HTR-8/SVneo (cell line): ENCODE measurements around the gene NT5DC4.

Experiments used
- DNase-seq: peaks from one replicate; pipeline ENCODE4 v3.0.0; 2011; ENCODE audit warnings: low spot score, mixed read lengths; ENCODE audit not compliant: insufficient read length
- FAIRE-seq: peaks from 2 replicates; lab custom pipeline; 2011; peaks lifted over from hg19 to GRCh38; lab: Jason Lieb, UNC

Gene NT5DC4

GRCh38 chr2:112776113-112776512 lies 55.3 kb downstream of the NT5DC4 start:
- DNase-seq (no peak), FAIRE-seq (no peak)

DNA sequence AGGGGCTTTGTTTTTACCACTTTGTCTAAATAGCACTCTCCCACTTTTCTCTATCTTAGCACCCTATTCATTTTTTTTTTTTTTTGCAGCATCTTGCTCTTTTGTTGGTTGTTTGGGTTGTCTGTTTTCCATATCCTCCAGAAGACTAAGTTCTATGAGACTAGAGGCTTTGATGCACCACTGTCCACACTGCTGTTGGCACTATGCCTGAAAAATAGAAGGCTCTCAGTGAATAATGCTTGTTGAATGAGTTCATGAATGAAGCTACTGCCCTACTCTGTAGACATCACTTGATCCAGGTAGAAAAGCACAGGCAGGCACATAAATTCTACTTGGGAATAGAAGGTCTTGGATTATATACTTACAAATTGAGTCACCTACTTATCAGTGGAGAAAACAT lies 56.2 kb downstream of the NT5DC4 start:
- DNase-seq (no peak), FAIRE-seq (no peak)

- DNase-seq = no peak
- FAIRE-seq = no peak
Observed at GRCh38 chr2:112779598-112779997, 58.8 kb downstream of the NT5DC4 start.

DNA sequence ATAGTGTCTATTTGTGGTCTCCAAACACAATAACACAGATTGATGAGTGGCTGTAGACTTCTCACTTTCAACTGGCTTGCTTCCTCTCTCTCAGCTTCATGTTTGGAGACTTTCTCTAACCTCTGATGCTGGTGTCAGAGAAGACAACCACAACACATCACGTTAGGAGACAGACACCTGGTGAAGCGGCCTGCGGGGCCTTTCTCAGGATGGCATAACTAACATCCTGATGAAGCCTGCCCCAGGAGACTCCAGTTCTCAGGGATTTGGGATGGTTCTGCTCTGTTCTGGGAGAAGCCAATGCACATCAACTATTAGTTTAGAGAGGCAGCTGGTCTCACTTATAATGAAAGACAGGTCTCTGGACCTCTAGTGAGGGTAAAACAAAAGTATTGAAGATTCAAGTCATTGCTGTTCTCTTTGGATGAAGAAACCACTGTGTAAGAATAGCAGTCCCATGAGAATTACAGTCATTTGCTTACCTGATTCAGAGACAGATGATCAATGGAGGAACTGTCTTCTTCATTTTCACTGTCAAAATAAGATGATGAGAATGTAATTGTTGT lies 61.5 kb downstream of the NT5DC4 start:
- no peak for FAIRE-seq
- no peak for DNase-seq

- DNase-seq (no peak), FAIRE-seq (no peak)
Observed at GRCh38 chr2:112783187-112783714, 62.4 kb downstream of the NT5DC4 start.

GRCh38 chr2:112784199-112785189 lies 63.7 kb downstream of the NT5DC4 start, which contains the start of gene IL1A:
Gene IL1A (minus strand): TSS chr2:112784493. CDS start chr2:112783770, 723 bp downstream.
- FAIRE-seq (no peak), DNase-seq (no peak)

GRCh38 chr2:112787294-112787693 lies 66.5 kb downstream of the NT5DC4 start:
- DNase-seq (no peak), FAIRE-seq (no peak)

DNA sequence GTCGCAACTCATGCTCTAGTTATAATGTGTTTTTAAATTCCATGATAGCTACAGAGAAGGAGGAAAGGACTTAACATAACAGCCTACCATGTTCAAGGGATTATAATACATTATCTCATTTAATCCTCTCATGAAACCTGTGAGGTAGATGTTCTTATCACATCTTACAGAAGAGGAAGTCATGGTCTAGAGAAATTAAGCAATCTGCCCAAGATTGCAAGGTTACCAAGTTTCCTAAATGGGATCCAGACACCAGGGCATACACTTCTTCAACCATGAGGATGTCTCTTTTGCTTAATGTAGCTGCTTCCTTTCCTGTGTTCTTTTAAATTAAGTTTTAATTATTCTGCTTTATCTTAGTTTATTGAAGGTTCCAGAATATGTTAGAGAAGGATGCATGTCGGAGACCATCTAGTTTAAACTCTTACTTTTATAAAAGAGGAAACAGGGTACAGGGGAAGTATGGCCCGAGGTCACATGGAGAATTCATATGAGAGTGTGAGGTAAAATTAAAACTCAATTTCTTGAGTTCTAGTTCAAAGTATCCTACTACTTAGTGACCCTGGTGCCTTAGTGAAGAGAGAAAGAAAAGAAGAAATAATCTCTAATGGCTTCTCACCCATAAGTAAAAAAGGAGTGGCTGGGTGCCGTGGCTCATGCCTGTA lies 67.0 kb downstream of the NT5DC4 start:
- DNase-seq = no peak
- FAIRE-seq = no peak

GRCh38 chr2:112788653-112789052 lies 67.8 kb downstream of the NT5DC4 start:
- DNase-seq (no peak), FAIRE-seq (no peak)
